A549 (cell line): ENCODE measurements around the gene TMCC3.

ENCODE experiments used
- CBX2 ChIP-seq: fragments of 200-600 bp; sonication (generic); IDR thresholded peaks from 2 replicates; pipeline ENCODE4 v1.6.1; 2016; ENCODE audit warnings: low read depth, mild to moderate bottlenecking, borderline replicate concordance
- CTCF ChIP-seq: fragments of >200 bp; sonication (Bioruptor Twin); formaldehyde crosslinking; IDR thresholded peaks from 3 replicates; pipeline ENCODE4 v1.5.1; 2016
- HDAC2 ChIP-seq: fragments of 200-600 bp; sonication (generic); IDR thresholded peaks from 2 replicates; pipeline ENCODE4 v1.6.1; 2016
- KDM5A ChIP-seq: fragments of 200-600 bp; sonication (generic); IDR thresholded peaks from 2 replicates; pipeline ENCODE4 v1.6.1; 2016; ENCODE audit warnings: antibody characterized with exemption, mild to moderate bottlenecking
- MYC ChIP-seq: IDR thresholded peaks from 2 replicates; pipeline ENCODE4 v1.6.1; 2012; ENCODE audit warnings: mild to moderate bottlenecking, inconsistent platforms, low read length, improper control_type of control experiment, borderline replicate concordance
- PBX3 ChIP-seq: IDR thresholded peaks from 2 replicates; pipeline ENCODE4 v1.6.1; 2012
- POLR2A ChIP-seq: IDR thresholded peaks from 2 replicates; pipeline ENCODE4 v1.6.1; 2012; ENCODE audit warnings: mild to moderate bottlenecking, low read length
- RCOR1 ChIP-seq: fragments of 150-350 bp; IDR thresholded peaks from 2 replicates; pipeline ENCODE4 v1.6.1; 2014; ENCODE audit warnings: antibody characterized with exemption, low read length, low read depth
- REST ChIP-seq: fragments of 200-600 bp; sonication (generic); IDR thresholded peaks from 2 replicates; pipeline ENCODE4 v1.6.1; 2016; ENCODE audit warnings: antibody characterized with exemption, mild to moderate bottlenecking, moderate library complexity
- ZFP36 ChIP-seq: fragments of 450-650 bp; IDR thresholded peaks from 2 replicates; pipeline ENCODE4 v1.6.1; 2014; ENCODE audit warnings: borderline replicate concordance; ENCODE audit not compliant: partially characterized antibody

- TF ChIP-seq CBX2, result no peak
- no peak for TF ChIP-seq CTCF
- no peak for TF ChIP-seq PBX3
- no peak for TF ChIP-seq REST
- no peak for TF ChIP-seq POLR2A
- TF ChIP-seq ZFP36, result no peak
- TF ChIP-seq RCOR1, result no peak
- no peak for TF ChIP-seq MYC
- no peak for TF ChIP-seq HDAC2
- no peak for TF ChIP-seq KDM5A
These were observed 6.2 kb upstream of the TMCC3 start for GRCh38 chr12:94656556-94656955.
